NCI-H526 treated with DMSO at 0.1 percent for 48 hours (cell line): ENCODE data around the gene RAD51AP2.
"Not testable (repeated sequence)": the region's sequence is repeated elsewhere in the genome, so short reads cannot be mapped to it uniquely, and the experiment has no call there.

Source experiments
- DNase-seq: peaks from one replicate; lab custom pipeline; 2025; lab: John Stamatoyannopoulos, UW

Gene RAD51AP2

DNA sequence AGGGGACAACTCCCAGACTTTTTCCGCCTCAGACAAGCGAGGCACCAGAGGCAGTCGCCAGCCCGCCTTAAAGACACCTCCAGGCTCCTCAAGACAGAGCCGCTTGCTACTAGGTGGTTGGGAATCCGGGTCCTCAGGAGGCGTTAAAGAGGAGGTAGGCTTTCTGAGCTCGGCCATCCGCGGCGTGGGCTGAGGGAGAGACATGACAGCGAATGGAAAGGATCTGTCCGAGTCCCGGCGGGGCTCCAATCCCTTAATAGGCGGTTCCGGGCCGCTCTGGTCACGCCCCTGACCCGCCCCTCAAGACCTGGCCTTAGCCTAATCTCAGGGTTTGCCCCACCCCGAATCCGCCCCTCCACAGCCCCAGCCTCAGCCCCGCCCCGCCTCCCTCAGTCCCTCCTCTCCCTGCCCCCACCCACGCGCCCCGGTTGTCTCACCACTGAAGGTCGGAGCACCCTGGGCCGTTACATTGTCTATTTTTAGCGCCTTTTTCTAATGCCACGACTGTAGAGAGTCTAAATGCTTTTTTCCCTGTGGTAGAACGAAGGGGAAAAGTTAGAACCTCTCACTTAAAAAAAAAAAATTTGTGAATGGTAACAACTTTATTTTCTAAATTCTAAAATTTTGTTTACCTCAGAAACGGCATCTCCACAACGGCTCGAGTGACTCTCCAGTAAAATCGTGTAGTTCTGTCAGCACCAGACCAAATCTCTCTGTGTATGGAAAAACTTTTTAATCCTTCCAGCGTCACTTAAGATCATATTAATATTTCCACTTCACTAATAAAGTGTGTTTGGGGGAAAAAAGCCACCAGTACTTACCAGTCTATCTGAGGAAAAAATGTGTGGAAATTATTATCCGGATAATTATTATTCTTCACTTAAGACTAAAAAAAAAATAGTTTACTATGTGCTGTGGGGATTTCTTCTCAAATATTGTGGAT, at the start of gene RAD51AP2:
TSS of gene RAD51AP2 (minus strand) at position 229 of the 943 bp plus-strand sequence. CDS start at position 204, 25 bp downstream.
- DNase-seq: peak; percentile 66

DNA sequence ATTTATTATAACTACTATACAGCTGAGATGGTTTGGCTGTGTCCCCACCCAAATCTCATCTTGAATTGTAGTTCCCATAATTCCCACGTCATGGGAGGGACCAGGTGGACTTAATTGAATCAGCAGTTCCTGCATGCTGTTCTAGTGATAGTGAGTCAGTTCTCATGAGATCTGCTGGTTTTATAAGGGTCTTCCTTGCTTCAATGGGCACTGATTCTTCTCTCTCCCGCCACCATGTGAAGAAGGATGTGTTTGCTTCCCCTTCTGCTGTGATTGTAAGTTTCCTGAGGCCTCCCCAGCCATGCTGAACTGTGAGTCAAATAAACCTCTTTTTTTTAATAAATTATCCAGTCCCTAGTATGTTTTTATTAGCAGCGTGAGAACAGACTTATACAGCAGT, 47.5 kb upstream of the RAD51AP2 start:
- not testable (repeated sequence) for DNase-seq

DNA sequence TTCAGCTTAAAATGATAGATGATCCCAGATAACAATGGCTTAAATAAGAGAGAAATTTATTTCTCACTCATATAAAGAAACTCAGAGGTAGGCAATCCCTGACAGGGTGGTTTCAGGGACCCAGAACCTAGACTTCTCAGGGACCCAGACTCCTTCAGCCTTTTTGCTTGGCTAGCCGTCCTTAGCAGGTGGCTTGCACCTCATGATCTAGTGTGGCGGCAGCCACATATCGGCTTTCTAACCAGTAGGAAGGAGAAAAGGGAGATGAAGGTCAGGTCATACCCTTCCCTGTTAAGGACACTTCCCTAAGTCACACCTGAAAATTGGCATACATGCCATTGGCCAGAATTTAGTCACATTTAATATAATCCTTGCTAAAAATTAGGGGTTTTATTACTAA, 40.6 kb upstream of the RAD51AP2 start:
- peak; percentile 63 for DNase-seq

DNA sequence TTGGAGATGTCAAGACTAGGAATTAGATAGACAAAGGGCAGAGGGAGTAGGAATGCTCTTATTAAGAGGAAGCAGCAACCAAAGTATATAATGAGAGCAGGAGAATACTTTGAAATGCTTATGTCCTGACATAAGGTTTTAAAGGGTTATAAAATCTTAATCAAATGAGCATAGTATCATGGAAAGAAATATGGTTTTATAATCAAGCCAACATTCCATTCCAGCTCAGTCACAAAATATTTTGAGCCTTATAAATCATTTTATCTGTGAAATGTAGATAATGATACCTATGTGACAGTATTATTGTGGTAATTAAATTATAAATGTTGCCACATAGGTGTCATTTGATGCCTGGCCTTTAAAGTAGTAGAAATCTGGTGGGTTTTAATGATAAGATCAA, 39.8 kb upstream of the RAD51AP2 start:
- no peak for DNase-seq

DNA sequence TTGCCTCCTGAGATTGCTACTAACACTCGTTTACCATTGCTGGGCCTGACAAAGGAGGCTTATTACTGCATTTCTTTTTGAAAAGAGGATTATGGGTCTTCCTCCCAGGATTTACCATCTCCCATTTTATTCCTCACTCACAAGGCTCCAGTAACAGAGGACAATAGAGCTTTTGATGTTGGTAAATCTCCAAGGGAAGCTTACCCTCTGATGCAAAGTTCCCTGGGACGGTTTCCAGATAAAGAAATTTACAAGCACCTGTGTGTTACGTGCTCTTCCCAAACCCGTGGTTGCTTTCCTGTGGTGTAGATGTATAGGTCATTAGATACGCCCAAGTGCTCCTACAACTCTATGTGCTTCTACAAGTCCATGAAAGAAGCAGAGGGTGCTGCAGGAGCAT, 39.4 kb upstream of the RAD51AP2 start:
- DNase-seq: peak; percentile 98

DNA sequence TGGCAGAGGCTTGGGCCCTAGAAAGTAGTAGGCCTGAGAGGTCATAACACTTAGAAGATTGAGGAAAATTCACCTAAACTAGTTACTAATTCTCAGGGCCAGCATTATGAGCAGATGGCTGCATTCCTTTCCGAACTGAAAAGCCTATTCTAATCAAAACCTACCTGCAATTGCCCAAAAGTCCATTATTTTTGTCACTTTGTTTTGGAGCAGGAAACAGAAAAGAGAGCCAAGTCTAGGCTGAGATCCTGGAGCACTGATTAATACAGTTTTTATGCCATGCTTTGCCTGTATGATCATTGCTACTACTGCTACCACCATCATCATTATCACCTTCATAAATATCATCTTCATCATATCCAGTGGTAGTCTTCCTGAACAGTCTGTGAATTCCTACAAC, 36.9 kb upstream of the RAD51AP2 start:
- no peak for DNase-seq

DNA sequence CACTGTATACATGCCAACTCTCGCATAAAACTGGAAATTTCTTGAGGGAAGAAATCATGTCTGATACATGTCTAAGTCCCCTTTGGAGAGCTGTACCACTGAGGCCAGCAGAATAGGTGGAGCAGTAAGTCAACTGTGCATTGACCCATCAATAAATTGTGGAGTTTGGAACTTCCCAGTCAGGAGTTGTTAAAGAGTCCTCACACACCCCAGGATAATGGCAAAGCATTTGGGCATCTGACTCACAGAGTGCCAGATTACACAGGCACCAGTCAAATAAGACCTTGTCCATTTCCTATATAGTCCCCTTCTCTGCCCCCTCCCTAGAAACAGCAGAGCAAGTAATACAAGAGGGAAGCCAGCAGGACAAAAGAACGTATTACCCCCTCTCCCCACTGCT, 32.7 kb upstream of the RAD51AP2 start:
- DNase-seq: no peak

DNA sequence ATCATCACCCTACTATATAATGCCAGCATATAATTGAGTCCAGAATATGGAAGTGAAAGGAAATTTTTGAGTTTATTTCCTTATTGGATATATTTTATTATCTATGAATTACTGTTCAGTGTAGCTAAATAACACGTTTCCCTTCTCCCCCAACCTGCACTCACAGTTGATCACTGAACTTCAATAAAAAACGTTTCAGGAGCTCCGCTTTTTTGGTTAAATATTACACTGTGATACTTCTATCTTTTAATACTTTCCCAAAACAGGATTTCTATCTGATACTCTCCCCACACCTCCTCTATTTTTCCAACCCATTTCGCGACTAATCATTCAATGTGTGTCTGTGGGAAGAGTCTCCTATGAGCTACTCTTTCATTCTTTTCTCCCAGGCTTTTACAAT, 29.5 kb upstream of the RAD51AP2 start:
- DNase-seq: no peak

DNA sequence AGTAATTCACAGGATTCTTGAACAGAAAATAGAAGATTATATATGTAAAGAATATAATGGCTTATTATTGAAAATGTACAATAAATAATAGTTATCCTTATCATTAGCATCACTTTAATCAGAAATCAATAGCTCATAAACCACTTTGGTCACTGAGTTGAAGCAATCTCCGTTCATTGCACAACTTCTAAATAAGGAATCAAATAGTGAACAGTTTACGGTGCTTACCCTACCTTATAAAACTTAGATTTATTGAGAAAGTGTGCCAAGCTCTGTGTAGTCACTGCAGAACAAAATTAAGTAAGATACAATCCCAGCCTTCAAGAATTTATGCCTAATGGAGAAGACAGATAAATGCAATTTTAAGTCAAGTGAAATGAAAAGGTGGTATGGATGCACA, 29.0 kb upstream of the RAD51AP2 start:
- no peak for DNase-seq

DNA sequence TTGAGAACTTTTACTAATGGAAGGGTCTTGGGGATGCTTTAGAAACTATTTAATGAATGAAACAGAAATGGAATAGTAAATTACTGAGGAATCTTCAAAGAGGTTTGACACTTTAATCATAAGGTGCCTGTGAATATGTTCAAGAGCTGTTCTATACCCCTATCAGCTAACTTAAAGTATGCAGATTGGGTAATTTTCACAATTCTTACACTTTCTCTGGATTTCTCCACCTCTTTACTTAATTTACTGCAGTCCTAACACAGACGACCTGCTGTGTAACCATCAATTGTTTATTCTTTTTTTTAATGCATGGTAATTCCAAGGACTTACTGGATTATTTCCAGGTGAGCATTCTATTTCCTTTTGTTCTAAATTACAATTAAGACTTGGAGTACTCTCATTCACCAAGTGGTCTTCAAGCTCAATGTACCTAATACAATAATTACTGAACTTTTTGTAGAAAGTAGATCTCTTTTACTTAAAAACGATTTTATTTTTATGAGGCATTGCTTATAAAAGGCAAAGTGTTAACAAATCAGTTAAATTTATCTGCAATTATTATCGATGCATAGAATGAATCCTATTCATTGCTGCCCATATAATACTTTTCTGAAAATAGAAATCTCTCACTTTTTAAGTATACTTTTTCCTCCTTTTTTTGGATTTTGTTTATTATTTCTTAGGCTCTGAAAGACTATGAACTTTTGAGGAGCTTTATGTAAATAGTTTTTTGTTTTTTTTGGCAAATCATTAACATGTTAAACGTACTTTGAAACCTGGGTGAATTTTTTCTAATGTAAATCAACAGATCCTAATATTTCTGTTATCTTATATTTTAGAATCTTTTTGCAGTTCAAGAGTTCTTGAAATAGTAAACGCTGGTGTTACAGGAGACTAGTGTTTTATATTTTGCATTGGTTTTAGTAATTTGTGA, 27.7 kb upstream of the RAD51AP2 start:
- no peak for DNase-seq

DNA sequence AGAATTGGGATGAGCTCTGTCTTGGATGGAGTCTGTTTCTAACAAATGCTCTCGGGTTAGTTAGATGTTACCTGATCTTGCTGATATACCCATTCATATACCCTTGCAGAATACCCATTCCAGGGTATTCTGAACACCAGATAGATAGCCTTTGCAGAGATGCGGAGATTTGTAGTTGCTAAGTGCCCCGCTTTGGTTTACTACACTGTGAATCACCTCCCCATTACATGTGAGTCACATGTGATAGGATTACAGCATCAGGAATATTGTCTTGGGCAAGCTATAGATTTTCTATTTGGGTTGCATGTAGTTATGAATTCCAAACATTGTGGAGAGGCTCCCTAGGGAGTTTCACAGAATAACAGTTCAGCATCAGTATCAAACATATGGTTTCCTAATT, 26.0 kb upstream of the RAD51AP2 start:
- no peak for DNase-seq

DNA sequence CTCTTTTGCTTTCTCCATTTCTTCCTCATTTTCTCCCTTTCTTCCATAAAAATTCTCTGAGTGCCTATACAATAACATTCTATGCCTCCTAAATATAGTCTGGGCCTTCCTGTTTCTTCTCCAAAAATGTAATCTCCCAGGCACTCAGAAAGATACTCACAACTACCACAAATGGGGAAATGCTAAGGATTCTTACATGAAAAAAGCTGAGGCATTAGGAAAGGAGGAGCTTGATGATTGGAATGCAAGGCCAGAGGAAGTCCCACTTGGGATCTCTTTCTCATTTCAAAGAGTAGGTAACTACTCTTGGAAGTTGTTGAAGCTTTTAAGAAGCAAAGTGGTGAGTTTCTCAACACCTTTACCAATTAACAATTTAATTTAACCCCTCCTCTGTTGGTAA, 25.6 kb upstream of the RAD51AP2 start:
- DNase-seq: no peak

DNA sequence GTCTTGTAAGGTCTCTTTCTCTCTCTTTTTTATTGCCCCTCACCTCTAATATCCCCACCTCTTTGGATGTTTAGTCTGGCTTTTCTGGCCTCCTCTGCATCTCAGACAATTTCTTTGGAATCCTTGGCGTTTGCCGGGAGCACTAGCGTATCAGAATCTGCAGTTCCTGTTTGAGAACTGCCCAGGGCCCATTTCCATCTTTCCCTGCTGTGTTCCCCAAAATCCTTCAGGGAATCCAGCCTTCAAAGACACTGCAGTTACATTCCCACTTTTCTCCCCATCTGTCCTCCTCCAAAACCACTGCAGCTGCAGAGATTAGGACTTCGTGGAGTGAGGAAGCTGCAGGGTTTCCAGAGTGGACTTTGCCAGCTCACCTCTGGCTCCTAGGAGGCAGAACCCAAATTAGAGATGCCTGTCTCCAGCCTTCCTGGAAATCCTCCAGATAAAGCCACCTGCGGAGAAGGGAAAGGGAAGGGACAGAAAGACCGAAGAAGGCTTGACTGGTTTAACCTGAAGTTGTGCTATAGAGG, 25.0 kb upstream of the RAD51AP2 start:
- no peak for DNase-seq

DNA sequence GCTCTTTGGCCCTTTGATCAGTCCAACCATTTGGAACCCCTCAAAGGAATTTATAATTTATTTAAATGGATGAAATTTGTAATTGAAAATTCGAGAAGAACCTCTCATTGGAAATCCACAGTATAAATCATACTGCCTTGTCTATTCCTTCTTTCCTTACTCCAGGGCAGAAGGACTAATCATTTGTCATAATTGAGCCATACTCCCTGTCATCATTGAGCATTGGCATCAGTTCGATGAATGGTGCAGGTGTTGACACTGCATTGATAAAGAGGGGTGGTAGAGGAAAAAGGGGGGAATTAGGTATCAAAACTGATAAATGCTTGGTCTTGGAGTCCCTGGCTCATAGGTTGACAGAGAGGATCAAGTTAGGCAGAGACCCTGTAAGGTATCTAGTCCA, 24.2 kb upstream of the RAD51AP2 start:
- no peak for DNase-seq

DNA sequence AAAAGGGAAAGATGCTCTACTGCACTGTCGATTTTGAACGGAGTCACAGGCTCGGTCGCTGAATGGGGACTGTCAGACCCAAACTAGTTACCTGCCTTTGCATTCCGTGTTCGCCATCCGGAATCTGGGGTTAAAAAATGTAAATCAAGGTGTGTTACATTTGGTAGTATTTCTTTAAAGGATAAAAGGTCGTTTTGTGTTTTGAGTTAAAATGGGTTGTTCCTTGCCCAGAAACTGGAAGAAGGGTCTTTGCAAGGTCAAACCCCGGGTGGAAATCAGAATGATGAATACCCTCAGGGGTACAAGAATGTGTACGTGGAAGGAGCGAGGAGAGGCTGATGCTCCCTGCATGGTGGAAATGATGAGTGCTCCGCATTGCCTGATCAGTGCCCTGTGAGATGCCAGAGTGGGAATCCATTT, 23.3 kb upstream of the RAD51AP2 start:
- DNase-seq: no peak

DNA sequence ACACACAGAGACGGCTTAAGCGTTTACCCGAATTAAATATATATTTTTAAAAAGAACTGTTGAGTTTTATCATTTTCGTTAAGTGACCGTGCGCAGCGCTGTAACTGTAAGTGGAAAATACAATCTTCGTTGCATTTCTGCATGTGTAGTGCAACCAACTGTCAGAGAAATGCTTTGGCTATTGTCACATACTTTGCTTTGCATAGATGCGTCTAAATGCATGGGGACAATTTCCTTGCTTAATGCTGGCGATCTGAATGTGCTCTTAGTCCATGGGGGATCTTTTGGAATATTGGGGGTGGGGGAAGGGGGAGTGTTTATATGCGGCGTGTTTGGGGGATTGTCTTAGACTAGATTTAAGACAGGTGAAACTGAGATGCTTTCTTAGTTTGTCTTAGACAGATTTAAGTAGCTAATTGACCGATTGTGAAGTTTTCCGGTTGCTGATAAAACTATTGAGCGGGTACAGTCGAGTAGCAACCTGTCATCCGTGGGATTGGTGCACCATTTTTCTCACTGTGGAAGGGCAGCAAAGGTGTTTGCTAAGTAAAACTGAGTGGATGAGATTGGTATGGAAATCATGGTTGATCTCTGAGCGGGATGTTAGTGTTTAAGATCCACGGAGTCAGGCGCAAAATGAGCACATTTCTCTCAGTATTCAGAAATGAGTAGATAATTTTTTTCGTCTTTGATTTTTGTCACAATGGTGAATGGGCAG, 22.7 kb upstream of the RAD51AP2 start:
- peak; percentile 76 for DNase-seq

DNA sequence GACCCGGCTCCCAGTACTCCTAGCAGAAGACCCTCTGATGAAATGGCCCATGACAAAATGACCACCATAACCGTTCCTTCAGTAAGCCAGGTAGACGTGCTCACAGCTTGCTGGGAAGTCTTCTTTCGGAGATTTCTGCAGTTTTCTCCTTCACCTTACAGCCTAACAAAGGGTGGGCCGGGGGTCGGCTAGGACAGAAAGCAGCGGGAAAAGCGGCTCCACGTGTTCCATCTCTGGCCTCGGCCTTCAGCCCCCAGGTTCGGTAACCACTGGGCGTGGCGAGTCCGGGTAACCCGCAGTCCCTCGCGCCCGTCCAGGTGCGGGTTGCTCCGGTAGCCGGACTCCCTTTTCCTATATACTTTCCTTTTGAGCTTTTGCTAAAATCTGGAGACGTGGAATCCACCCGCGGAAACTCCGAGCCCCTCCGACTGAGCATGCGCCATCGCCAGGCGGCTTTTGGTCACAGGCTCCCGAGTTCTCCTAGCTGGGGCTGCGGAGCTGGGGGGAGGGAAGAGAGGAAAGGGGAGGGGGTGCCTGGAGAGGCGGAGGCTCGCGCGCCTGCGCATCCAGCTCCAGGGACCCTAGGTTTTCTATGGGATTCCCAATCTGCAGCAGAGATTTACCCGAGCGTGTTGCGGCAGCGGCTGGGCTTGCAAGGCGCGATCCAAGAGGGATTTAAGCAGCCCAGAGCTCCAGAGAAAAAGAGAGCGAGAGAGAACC, 22.0 kb upstream of the RAD51AP2 start, which contains the start of gene VSNL1:
TSS of gene VSNL1 (plus strand) at position 604 of the 720 bp plus-strand sequence. CDS start 51,379 bp downstream, outside the sequence.
- DNase-seq: peak; percentile 94

DNA sequence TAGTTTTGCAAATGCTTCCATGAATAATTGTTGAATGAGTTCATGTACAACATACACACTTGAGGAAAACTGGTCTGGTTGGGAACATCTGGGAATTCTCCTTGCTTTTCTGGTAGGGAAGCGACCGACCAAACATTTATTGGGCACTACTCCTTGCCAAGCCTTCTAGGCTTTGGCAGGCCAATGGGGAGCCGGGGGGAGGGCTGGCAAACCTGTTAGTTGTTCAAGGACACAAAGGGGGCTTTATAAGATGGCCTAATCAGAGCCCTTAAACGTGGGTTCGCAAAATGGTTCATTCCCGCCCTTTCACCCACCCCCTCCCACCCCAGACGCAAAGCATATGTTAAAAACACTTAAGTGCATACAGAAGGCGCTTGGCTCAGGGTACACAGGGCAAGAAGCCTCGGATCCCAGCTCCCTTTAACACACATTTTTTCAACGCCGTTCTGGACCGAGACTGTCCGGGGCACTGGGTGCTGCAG, 21.4 kb upstream of the RAD51AP2 start:
- peak; percentile 44 for DNase-seq

DNA sequence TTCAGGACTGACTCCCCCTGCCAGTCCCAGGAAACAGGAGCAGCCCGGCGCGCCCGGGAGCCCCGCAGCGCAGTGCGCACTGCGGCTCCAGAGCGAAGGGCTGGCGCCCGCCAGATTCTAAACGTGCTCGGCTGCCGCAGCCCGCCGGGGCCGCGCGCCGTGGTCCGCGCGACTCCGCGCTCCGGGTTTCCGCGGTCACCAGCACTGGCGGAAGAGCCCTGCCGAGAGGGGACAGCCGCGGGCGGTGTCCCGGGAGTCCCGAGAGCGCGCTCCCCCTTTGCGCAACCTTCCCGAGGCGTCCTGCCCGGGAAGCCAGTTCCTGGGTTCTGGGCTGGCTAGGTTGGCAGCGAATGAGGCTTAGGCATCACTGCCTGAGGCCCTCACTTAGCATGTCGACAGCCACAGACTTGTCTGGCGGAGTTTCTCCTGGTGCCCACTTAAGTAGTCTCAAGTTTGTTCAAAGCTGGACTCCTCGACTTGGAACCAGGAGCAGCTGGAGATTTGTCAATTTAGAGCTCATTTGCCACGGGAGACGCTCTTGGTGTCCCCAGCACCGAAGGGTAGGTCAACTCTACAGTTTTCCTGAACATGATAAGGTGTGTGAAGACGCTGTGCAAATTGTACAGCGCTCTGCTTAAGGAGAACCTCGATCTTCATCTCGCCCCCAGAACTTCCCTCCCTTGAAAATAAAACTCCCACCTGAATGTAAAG, 20.8 kb upstream of the RAD51AP2 start:
- peak; percentile 77 for DNase-seq
